HG03439 (cell line): Measurements from ENCODE around the gene AMOTL2.

ENCODE experiments used
- ATAC-seq: cut with Tn5 transposase; IDR thresholded peaks from one replicate; pipeline ENCODE4 v1.9.1; 2021; ENCODE audit warnings: mild to moderate bottlenecking, moderate library complexity; ENCODE audit not compliant: unreplicated experiment

AMOTL2 gene

DNA sequence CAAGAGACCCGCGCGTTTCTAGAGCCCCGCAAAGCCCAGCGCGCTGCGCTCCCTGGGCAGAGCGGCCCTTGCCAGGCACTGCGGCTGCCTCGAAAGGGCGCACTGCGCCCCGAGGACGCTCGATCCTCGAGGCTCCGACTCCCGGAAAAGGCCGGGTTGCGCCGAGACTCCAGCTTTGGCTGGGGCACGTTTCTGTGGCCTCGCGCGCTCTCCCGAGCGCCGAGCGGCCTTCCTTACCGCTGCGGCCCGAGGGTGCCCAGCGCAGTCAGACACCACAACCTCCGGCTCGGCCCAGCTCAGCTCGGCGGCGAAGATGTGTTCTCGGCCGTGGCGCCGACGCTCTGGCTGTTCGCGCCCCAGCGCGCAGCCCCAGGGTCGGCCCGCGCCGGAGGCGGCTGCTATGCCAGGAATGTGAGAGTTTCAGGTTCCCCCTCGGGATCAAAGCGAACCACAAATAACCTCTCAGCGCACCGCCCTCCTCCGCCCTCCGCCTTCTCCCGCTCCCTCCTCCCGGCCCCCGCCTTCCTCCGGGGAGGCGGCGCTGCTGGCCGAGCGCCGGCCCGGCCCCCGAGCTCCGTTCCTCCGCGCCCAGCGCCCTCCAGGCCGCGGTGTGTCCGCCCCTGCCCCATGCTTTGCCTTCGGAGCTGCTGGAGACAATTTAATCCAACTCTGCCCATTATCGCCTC lies at the start of gene AMOTL2:
Gene AMOTL2 (minus strand): TSS at position 343 of the 686 bp plus-strand sequence. CDS start 3,014 bp downstream, outside the sequence.
- no peak for ATAC-seq

DNA sequence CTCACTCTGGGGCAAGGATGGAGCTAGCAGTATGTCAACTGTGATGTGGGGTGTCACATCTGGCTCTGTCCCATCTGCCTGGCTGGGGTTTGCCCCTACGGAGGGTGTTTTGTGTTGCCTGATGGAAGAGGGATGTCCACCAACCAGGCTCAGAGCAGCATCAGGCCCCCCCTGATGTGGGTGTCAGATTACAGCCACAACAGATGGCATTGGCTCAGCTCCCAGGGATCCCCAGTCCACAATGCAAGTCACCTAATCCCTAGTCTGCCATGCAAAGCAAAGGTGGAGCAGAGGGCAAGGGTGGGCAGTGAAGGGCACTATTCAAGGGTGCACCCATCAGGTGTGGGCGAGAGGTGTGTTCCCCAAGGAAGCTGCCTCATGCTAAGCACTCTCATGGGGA lies 48.9 kb upstream of the AMOTL2 start:
- ATAC-seq, result no peak

DNA sequence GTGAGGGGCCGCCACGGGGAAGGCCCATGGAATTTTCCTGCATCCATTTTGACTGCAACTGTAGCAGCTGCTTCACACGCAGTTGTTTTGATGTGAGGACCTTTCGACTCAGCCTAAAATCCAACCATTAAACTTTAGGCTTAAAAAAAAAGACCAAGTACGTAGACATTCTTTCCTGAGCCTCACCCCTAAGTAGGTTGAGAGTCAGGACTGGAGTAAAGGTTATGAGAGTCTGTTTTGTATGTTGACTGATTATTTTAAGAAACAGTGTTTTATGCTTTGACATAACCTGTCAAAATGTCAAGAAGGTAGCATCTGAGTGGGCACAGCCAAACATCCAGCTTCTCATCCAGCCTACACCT lies 45.7 kb upstream of the AMOTL2 start:
- no peak for ATAC-seq

DNA sequence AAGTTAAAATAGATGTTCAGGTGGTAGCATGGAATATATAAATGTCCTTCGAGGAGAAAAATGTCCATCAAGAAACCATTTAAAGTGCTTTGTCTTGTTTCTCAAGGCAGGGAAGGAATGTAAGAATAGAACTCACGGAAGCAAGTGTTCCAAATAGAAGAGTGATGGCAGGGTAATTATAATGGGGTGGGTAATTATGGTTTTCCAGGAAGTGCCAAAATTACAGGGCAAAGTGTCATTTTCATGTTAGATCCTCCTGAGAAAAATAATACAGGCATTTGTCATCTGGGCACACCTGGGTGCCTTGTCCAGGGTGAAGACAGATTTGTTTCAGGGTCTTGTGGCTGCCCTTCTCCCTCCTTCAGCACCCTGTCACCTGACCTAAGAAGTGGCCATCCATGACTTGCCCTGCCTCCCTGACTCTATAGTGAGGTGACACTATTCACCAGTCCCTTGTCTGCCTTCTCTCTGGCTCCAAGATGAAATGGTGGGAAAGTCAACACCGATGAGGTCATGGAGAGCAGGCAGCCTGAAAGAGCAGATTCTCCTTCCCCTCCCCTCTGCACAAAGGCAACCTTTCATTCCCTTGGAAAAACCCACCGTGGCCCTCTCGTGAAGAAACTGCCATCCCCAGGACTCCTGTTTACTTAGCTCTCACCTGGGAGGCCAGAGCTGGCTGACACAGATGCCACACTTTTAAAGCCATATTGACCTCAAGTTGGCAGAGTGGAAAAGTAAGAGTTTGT lies 45.1 kb upstream of the AMOTL2 start:
- no peak for ATAC-seq

DNA sequence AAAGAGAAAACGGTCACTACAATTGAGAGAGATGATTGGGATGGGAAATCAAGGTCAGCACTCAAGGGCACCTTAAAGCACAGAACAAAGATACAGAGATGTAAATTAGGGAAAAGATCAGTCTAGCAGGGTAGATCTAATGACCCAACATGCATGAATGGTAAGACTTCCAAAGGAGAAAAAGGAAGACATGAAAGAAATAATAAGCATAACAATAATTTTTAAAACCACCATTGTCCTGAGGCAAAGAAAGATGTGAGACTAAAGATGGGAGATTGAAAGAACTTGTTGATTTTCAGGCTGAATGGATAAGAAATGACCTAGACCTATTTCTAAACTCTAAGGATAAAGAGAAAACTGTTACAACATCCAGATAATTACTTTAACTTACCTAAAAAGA lies 34.8 kb upstream of the AMOTL2 start:
- no peak for ATAC-seq

DNA sequence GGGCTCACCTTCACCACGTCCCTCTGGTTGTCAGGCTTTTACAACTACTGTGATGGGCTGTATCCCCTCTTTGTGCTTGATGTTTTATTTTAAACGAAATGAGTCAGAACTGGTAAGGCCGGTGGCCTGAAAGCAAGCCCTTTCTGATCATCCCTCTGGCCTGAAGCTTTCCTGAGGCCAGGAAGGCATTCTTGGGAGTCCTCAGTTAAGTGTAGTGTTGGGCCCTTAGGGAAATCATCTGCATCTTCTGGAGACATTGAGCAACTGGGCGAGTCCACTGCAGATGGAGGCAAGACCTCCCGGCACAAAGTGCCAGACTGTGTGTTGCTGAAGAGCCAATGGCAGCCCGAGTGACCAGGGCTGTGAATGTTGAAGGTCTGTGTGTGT lies 33.0 kb upstream of the AMOTL2 start:
- ATAC-seq, result no peak

DNA sequence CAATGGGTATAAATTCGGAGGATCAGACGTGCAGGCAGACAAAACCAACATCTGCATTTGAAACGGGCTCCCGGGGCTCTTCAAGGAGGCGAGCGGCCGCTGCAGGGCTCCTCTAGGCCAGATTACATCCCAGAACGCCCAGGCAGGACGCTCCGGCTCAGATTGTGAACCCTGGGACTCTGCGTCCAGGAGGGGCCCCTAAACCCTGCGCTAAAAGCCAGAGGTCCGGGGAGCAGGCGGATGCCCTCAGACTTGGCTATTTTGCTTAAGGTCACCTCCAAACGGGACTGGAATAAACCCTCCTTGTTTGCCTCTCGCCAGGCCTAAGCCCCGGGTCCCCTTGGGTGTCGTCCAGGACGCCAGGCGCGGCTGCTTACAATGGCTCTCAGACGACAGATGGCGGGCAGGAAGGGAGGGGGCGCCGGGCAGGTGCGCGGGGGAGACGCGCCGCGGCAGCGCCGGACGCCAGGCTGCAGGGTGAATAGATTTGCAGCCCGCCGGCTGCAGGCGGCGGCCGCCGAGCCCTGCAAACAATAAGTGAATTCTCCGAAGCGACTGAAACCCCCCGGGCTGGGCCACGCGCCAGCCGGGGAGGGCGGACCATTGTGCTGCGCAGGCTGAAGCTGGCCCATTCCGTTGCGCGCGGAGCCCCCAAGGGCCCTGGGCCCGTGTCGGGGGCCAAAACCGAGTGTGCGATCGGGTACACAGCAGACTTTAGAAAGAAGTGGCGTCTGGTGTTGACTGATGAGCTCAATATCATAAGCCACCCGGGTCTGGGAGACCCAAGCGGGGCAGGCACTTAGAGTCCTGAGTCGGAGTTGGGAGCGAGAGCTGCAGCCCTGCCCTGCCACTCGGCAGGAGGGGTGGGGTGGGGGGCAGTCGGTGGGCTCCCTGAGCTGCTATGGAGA lies 32.3 kb upstream of the AMOTL2 start:
- no peak for ATAC-seq

DNA sequence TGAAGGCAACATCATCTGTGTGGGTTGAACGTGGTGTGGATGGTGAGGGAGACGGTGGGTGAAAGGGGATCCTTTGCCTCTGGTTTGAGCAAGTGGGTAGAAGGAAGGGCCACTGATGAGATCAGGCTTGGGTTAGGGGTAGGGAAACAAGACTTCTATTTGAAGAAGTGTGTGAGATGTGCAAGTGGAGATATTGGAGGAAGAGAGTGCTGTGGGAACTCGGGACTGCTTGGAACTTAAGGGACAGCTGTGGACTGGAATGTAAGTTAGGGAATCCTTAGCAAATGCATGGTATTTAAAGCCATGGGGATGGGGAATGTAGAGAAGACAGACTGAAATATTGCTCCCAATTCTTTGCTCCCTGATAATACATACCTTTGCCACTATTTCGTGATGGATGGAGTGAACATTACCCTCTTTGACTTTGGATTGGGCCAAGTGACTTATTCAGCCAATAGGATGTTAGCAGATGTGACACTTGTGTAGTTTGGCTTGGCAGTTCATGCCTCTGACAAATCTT lies 30.2 kb upstream of the AMOTL2 start:
- no peak for ATAC-seq

DNA sequence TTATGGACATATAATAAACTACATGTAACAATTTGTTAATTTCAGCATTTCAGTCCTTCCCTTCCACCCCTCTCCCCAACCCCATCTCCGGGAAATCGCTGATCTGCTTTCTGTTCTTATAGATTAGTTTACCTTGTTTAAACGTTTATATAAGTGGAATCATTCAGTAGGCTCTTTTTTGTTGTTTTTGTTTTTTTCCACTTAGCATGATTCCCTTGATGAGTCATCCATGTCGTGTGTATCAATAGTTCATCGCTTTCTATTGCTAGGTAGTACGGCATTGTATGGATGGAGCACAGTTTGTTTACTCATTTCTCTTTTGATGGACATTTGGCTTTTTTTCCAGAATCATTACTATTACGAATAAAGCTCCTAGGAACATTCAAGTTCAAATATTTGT lies 23.5 kb upstream of the AMOTL2 start:
- ATAC-seq, result no peak

DNA sequence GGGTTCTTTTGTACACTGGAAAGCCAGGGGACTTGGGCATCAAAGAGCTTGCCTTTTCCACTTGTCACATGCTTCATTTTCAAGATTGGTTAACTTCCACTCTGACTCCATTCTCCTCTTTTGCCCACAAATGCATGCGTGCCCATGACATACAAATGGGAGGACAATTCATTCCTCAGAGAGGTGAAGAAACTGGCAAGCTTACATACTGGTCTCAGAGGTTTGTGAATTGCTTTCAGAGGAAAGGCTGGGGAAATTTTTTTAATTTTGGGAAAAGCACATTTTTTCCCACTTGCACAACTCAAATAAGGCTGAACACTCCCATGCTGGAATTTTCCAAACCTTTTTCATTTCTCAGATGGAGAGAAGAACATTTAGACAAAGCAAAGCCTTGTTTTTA lies 20.9 kb upstream of the AMOTL2 start:
- no peak for ATAC-seq

DNA sequence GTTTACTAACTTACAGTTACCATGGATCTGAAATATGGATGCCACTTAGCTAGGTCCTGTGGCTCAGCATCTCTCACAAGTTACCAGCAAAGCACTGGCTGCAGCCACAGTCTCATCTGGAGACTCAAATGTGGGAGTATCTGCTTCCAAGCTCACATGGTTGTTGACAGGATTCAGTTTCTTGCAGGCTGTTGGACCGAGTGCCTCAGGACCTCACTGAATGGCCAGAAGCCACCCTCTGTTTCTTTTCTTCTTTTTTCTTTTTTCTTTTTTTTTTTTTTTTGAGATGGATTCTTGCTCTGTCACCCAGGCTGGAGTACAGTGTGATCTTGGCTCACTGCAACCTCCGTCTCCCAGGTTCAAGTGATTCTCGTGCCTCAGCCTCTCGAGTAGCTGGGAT lies 20.1 kb upstream of the AMOTL2 start:
- no peak for ATAC-seq

DNA sequence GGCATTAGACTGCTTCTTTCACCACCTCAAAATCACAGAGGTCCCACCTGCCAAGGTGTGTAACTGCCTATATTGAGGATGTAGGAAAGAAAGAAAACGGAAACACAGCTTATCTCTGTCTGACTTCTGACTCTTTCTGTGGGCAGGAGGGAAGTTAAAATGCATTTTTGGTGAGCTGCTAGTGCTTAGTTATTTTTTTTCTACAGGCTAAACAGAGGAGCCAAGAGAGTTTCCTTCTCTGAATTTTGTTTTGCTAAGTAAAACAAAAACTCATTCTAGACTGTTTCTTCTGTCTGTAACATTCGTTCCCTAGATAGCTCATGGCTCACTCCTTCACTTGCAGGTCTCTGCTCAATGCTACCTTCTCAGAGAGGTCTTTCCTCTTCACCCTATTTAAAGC lies 18.8 kb upstream of the AMOTL2 start:
- no peak for ATAC-seq

DNA sequence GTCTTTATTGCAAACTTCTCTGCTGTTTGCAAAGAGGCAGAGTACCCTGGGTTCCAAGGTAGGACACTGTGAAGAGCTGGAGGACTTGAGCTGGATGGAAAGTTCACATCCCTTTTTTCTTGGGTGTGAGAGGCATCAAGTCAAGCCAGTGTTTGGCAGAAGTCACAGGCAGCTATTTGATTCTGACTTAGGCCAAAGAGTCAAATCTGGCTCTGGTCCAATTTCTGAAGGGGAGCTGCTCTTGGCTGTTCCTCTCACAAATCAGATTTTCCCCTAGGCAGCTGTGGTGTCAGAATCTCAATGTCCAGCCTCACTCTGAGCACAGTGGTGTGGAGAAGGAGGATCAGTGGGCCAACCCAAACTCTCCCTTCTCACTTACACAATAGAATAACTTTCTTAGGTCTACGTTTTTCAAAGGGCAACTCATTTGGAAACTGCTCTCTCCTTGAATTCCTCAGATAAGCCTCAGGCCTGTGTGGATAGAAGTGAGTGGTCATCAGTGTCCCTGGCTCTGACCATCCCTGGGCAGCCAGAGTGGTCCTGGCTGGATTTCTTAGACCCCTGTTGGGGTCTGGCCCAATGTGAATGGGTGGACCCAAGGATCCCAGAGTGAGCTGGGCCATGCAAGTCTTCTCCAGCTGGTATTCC lies 18.2 kb upstream of the AMOTL2 start:
- no peak for ATAC-seq

DNA sequence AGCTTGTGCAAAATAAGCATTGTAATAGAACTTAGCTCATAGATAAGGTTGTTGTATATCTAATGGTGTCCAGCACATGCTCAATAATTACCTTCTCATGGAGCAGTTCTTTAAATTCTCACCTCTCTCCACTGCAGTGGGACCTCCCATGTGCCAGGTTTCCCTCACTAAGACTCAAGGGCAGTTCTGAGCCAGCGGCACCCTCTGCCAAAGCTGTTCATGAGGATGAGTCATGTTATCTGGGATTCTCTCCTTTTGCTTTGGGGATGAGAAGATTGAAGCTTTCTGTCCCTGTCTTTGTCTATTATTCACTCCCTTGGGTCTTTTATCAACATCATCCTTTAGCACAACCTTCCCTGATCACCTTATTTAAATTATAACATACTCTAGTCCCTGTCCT lies 15.6 kb upstream of the AMOTL2 start:
- ATAC-seq, result no peak

DNA sequence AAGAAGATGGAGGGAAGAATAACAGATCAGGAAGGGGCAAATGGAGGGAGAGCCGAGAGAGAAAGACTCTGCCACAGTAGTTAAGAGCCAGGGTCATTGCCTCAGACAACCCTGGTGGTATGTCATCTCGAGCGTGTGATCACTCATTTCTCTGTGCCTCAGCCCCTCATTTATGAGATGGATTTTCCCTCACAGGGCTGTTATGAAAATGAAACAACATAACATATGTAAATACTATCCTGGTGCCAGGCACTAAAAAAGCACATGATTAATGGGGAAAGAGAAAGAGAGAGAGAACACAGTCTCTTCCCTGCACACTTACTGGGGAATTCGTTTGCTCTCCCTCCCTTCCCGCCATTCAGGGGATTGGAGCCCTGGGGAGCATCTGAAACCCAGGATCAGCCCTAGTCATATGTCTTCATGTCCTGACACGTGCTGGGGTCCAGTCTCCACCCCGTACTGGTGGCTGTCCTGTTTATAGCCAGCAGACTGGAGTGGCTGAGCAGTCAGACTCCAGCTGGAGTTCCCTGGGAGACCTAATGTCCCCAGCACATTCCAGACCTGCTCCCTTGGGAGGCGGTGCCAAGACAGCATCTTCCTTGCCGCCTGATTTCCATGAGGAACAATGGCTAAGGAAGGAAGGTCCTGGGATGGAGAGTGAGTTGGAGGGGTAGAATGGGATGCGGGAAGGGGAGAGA lies 14.7 kb upstream of the AMOTL2 start:
- ATAC-seq, result no peak

DNA sequence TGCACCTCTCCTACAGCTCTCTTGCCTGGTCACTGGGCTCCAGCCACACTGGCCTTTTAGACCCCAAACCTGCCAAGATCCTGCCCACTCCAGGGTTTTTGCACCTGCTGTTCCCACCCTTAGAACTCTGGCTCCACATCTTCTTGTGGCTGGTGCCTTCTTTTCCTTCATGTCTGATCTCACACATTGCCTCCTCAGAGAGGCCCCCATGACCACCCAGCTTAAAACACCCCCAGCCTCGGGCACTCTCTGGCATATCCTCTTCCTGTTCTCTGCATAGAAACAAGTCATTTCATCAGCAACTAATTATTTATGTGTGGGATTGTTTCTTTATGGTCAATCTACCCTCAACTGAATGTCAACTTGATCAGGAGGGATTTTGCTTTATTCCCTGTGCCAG lies 14.0 kb upstream of the AMOTL2 start:
- no peak for ATAC-seq

DNA sequence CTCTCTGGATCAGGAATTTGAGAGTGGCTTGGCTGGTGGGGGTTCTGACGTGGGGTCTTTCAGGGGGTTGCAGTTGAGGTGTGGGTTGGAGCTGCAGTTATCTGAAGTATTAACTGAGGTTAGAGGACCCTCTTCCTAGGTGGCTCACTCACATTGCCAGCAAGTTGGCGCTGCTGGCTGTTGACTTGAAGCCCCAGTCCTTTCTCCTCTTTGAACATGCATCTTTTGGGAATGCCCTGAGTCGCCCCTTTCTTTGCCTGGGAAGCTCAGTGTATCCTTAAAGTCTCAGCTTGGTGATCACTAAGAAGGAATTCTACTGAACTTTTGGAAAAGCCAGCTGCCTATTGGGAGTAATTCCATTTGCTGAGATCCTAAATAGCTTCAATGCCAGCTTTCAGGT lies 13.0 kb upstream of the AMOTL2 start:
- no peak for ATAC-seq

DNA sequence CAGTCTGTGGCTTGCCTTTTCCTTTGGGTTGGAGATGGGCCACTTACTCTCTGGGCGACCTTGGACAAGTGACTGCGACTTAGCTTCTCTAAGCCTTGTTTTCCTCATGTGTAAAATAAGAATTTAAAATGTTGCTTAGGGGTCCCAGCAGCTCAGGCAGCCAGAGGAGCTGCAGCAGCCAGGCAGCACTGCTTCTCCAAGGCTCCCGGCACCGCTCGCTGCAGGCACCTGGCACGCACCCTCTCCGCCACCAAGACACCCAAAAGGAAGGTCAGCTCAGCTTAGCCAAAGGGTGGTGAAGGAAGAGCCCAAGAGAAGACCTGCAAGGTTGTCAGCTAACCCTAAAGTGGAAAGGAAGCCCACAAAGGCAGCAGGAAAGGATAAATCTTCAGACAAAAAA lies 10.7 kb upstream of the AMOTL2 start:
- no peak for ATAC-seq

DNA sequence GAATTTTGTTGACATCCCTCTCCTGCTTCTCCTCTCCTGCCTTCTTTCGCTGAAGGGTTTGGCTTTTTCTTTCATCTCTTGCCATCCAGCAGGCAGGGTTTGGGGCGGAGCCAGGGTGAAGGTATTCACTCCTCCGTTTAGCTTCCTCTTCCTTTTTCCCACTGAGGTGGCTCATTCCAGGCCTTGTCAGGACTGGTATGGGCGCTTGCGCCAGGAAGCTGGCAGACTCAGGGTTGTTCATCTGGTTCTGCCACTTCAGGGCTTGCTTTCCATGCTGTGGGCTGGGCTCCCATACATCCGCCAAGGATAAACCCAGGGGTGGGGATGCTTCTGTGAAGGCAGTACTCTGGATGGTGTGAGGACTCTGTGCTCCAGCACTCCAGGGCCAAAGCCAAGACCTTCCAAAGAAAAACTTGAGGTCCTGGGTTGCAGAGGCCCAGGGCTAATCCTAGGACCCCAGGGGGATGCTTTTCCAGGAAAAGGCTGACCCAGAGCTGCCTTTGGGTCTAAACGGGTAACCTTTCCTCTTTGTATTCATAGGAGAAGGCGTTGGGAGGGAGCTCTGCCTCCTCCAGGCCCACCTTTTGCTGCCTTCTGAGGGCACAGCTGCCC lies 7.7 kb upstream of the AMOTL2 start:
- no peak for ATAC-seq

DNA sequence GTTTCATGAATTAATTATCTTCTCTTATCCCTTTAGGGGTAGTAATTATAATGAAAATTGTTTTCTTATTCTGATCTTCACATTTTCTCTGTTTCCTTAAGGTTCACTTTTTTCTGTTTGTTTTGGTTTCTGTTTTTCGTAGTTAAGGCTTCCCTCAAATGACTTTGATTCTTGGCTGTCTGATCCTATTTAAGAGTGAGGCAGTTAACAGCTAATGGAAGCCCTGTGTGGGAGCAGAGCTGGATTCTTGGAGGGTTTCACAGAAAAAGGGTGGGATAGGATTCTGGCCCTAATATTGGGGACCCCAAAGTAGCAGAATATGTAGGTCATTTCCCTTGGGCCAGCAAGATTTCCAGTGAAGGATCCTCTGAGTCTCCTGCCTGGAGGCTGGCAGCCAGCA lies 6.8 kb upstream of the AMOTL2 start:
- ATAC-seq, result no peak
